ENCODE results near the gene CLHC1.

GRCh38 chr2:55229221-55229620 lies 2.9 kb downstream of the CLHC1 start:
- no peak for TF ChIP-seq POLR2A (IDR thresholded peaks at IDR 0.05; ENCODE audit: low read length)
- no peak for TF ChIP-seq GATA1 (IDR thresholded peaks at IDR 0.05; ENCODE audit: low read depth, low read length)

All from erythroblast (primary cell).